T-helper 17 cell (primary cell): ENCODE measurements around the gene SLC16A9. TPM values are rescaled to one million over a fixed set of nuclear protein-coding genes. Genes with fewer than 3 reads are reported as not detected.

Experiments
- ATAC-seq: fragments of 150-1000 bp; cut with Tn5 transposase; 2 replicates; pipeline ENCODE4 v1.10.0; 2021; ENCODE audit warnings: mild to moderate bottlenecking, moderate library complexity
- DNase-seq, 3 donors: peaks; one replicate each; pipeline versions ENCODE4 v3.0.0 to v3.0.0-alpha.2; 2020 to 2021
- H3K9me3 ChIP-seq: one replicate; pipeline ENCODE4 v1.7.0; 2013; ENCODE audit warnings: low read length, mild to moderate bottlenecking; ENCODE audit not compliant: control insufficient read depth, poor library complexity, severe bottlenecking
- H3K27ac Mint-ChIP-seq: one replicate; pipeline ENCODE4 v1.8.0; 2022; ENCODE audit warnings: mild to moderate bottlenecking, moderate library complexity, mixed read lengths
- H3K27me3 Mint-ChIP-seq: one replicate; pipeline ENCODE4 v1.8.0; 2022; ENCODE audit warnings: mixed read lengths
- H3K36me3 Mint-ChIP-seq: one replicate; pipeline ENCODE4 v1.8.0; 2022; ENCODE audit warnings: low read depth, mixed read lengths
- H3K4me1 Mint-ChIP-seq: one replicate; pipeline ENCODE4 v1.8.0; 2022; ENCODE audit warnings: mild to moderate bottlenecking, mixed read lengths
- H3K4me3 Mint-ChIP-seq: one replicate; pipeline ENCODE4 v1.8.0; 2022; ENCODE audit warnings: mild to moderate bottlenecking, moderate library complexity, mixed read lengths
- total RNA-seq, 4 donors: library from RNA in 2 of 4; stranded (reverse) in 2 of 4; gene quantifications; one replicate each; pipeline ENCODE4 v1.2.3 and lab custom pipeline; 2022 to 2026

Gene SLC16A9
- total RNA-seq, 2 donors from 2014 or later = 0.07 to 0.18 TPM

- peaks cover 4% of the 10 kb centered on the region for H3K4me1 Mint-ChIP-seq
- no peak for ATAC-seq
Measured at GRCh38 chr10:59706851-59707797, 2.5 kb downstream of the SLC16A9 start.

GRCh38 chr10:59705931-59706330 is 3.7 kb downstream of the SLC16A9 start:
- no peak for DNase-seq
- Mint-ChIP-seq H3K4me3 (no peak overlapping the region), H3K27ac (no peak overlapping the region), H3K36me3 (peaks cover 5% of the 10 kb centered on the region), H3K4me1 (peaks cover 2% of the 10 kb centered on the region), H3K27me3 (peaks cover 67% of the 10 kb centered on the region)
- ATAC-seq = no peak
- H3K9me3 ChIP-seq = no peaks in the 10 kb centered on the region

More at GRCh38 chr10:59706851-59707797, 2.5 kb downstream of the SLC16A9 start:
- Mint-ChIP-seq H3K36me3 (peaks cover 5% of the 10 kb centered on the region), H3K27ac (no peak overlapping the region), H3K4me3 (no peak overlapping the region), H3K27me3 (peaks cover 67% of the 10 kb centered on the region)
- no peak for DNase-seq
- H3K9me3 ChIP-seq = no peaks in the 10 kb centered on the region

DNA sequence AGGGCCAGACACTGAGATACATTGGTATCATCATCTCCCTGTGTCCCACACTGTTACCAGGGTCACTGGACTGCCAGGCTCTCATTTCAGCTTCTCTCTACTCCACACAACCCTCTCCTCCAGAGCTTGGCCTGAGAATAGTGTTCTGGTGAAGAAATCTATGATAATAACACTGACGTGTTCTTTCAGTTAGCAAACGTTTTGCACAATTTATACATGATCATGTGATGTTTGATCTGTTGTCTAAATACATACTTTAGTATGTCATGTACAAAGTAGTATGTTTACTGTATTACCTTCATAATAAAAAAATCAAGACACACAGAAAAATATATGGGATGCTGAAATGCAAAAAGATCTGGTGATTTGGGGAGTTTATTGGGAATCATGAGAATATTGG is 5.0 kb downstream of the SLC16A9 start:
- ATAC-seq (no peak), DNase-seq (no peak)
- Mint-ChIP-seq H3K27me3 (peaks cover 72% of the 10 kb centered on the region), H3K27ac (no peak overlapping the region), H3K4me1 (peaks cover 5% of the 10 kb centered on the region), H3K4me3 (no peak overlapping the region), H3K36me3 (peaks cover 5% of the 10 kb centered on the region)
- H3K9me3 ChIP-seq = no peaks in the 10 kb centered on the region

- Mint-ChIP-seq H3K27me3 (peaks cover 79% of the 10 kb centered on the region), H3K4me3 (no peak overlapping the region), H3K27ac (no peak overlapping the region), H3K4me1 (peaks cover 3% of the 10 kb centered on the region), H3K36me3 (peaks cover 5% of the 10 kb centered on the region)
- ATAC-seq (no peak), DNase-seq (no peak)
- no peaks in the 10 kb centered on the region for H3K9me3 ChIP-seq
Measured at GRCh38 chr10:59702347-59702746, 7.3 kb downstream of the SLC16A9 start.

GRCh38 chr10:59700709-59701108 is 8.9 kb downstream of the SLC16A9 start:
- H3K9me3 ChIP-seq = no peaks in the 10 kb centered on the region
- H3K27ac Mint-ChIP-seq = no peak overlapping the region
- ATAC-seq = no peak
- peaks cover 66% of the 10 kb centered on the region for H3K27me3 Mint-ChIP-seq
- peaks cover 2% of the 10 kb centered on the region for H3K36me3 Mint-ChIP-seq
- no peak overlapping the region for H3K4me3 Mint-ChIP-seq
- no peak for DNase-seq
- peaks cover 3% of the 10 kb centered on the region for H3K4me1 Mint-ChIP-seq

DNA sequence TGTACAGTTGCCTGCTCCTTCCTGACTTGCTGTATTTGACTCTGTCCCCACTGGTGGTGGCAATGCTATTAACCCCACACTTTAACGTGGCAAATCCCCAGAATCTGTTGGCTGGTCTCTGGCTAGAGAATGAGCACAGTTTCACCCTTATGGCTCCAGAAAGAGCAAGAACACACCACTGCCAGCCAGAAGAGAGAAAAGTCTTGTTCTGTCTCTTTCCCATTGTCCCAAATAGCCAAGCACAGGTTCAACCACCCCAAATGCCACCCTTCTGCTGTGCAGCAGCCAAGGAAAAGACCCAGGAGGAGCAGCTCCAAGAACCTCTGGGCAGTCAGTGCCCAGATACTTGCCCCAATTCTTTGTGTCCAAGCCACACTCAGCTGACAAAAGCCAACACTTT is 11.3 kb downstream of the SLC16A9 start:
- H3K9me3 ChIP-seq = no peaks in the 10 kb centered on the region
- no peak overlapping the region for H3K4me3 Mint-ChIP-seq
- no peaks in the 10 kb centered on the region for H3K36me3 Mint-ChIP-seq
- H3K27ac Mint-ChIP-seq = no peak overlapping the region
- DNase-seq (no peak), ATAC-seq (no peak)
- H3K27me3 Mint-ChIP-seq = peaks cover 47% of the 10 kb centered on the region
- H3K4me1 Mint-ChIP-seq = peaks cover 3% of the 10 kb centered on the region

DNA sequence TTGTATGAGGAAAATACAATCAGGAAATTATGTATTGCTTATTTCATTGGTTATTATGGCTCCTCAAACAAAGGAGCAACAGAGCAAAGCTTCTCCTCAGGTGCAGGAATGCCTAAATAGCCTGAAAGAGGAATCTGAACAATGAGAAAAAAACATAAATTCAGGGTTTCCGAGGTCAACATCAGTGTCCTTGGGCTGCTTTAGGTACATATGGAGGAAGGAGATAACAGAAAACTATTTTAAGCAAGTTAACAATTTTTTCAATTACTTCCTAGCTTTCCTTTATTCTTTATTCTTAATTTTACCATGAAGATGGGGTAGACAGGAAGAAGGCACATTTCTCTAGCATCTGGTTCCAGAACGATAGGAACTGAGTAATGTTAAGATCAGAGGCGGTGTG is 14.0 kb downstream of the SLC16A9 start:
- Mint-ChIP-seq H3K27me3 (peaks cover 30% of the 10 kb centered on the region), H3K4me1 (peaks cover 3% of the 10 kb centered on the region), H3K36me3 (no peaks in the 10 kb centered on the region), H3K4me3 (no peak overlapping the region), H3K27ac (no peak overlapping the region)
- DNase-seq = no peak
- ATAC-seq = no peak
- H3K9me3 ChIP-seq = no peaks in the 10 kb centered on the region

DNA sequence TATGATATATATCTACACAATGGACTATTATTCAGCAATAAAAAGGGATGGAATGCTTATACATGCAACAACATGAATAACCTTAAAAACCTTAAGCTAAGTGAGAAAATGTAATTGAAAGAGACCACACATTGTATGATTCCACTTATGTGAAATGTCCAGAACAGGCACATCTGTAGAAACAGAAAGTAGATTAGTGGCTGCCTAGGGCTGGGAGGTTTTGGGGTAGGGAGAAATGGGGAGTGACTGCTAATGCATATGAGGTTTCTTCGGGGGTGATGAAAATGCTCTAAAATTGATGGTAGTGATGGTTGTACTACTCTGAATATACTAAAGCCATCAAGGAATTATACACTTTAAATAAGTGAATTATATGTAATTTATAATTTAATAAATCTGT is 14.7 kb downstream of the SLC16A9 start:
- no peak overlapping the region for H3K4me3 Mint-ChIP-seq
- ATAC-seq = no peak

DNA sequence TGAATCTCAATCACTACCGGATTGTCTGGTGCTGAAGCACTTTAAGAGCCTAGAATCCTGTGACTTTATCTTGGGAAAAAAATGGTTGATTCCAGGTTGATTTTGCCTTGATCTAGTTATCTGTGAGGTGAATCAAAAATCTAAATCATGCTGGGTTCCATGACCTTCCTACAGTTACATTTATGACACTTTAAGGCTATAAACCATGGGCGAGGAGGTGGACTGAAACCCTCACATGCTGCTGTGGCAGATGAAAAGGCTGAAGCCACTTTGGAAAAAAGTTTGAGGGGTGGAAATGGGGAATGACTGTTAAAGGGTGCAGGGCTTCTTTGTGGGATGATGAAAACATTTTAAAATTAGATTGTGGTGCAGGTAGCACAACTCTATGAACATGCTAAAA is 17.5 kb downstream of the SLC16A9 start:
- H3K9me3 ChIP-seq = no peaks in the 10 kb centered on the region
- Mint-ChIP-seq H3K27ac (no peak overlapping the region), H3K27me3 (peaks cover 18% of the 10 kb centered on the region), H3K4me1 (no peaks in the 10 kb centered on the region), H3K36me3 (no peaks in the 10 kb centered on the region), H3K4me3 (no peak overlapping the region)
- DNase-seq = no peak
- ATAC-seq = no peak

More for the DNA sequence above, 14.7 kb downstream of the SLC16A9 start:
- Mint-ChIP-seq H3K36me3 (no peaks in the 10 kb centered on the region), H3K27ac (no peak overlapping the region), H3K27me3 (peaks cover 23% of the 10 kb centered on the region), H3K4me1 (peaks cover 3% of the 10 kb centered on the region)
- no peaks in the 10 kb centered on the region for H3K9me3 ChIP-seq
- no peak for DNase-seq

GRCh38 chr10:59688921-59689351 is 20.7 kb downstream of the SLC16A9 start:
- H3K4me1 Mint-ChIP-seq = no peaks in the 10 kb centered on the region
- no peak overlapping the region for H3K4me3 Mint-ChIP-seq
- no peaks in the 10 kb centered on the region for H3K9me3 ChIP-seq
- ATAC-seq (no peak), DNase-seq (no peak)
- H3K27me3 Mint-ChIP-seq = peaks cover 18% of the 10 kb centered on the region
- H3K36me3 Mint-ChIP-seq = no peaks in the 10 kb centered on the region
- no peak overlapping the region for H3K27ac Mint-ChIP-seq

DNA sequence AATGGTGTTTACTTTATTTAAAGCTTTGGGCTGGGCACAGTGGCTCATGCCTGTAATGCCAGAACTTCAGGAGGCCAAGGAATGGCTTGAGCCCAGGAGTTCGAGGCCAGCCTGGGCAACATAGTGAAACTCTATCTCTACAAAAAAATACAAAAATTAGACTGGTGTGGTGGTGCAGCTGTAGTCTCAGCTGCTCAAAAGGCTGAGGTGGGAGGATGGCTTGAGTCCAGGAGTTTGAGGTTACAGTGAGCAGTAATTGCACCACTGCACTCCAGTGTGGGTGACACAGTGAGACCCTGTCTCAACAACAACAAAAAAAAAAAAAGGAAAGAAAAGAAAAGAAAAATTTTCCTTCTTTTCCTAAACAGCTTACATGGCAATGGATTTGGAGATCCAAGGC is 22.0 kb downstream of the SLC16A9 start:
- H3K4me1 Mint-ChIP-seq = no peaks in the 10 kb centered on the region
- no peaks in the 10 kb centered on the region for H3K9me3 ChIP-seq
- DNase-seq (no peak), ATAC-seq (no peak)
- H3K36me3 Mint-ChIP-seq = no peaks in the 10 kb centered on the region
- no peak overlapping the region for H3K4me3 Mint-ChIP-seq
- no peak overlapping the region for H3K27ac Mint-ChIP-seq
- peaks cover 18% of the 10 kb centered on the region for H3K27me3 Mint-ChIP-seq

- Mint-ChIP-seq H3K36me3 (no peaks in the 10 kb centered on the region), H3K27me3 (peaks cover 9% of the 10 kb centered on the region), H3K27ac (no peak overlapping the region), H3K4me1 (no peaks in the 10 kb centered on the region), H3K4me3 (no peak overlapping the region)
- ATAC-seq = no peak
- no peaks in the 10 kb centered on the region for H3K9me3 ChIP-seq
- DNase-seq = no peak
Measured at GRCh38 chr10:59684006-59684405, 25.6 kb downstream of the SLC16A9 start.

GRCh38 chr10:59682986-59683937 is 26.4 kb downstream of the SLC16A9 start:
- no peak for DNase-seq
- Mint-ChIP-seq H3K27ac (no peak overlapping the region), H3K4me3 (no peak overlapping the region), H3K27me3 (peaks cover 1% of the 10 kb centered on the region), H3K36me3 (no peaks in the 10 kb centered on the region), H3K4me1 (no peaks in the 10 kb centered on the region)
- no peak for ATAC-seq
- no peaks in the 10 kb centered on the region for H3K9me3 ChIP-seq
